GM12891 (cell line): ENCODE data around the gene NIPSNAP2.
"Not testable (repeated sequence)": the region's sequence is repeated elsewhere in the genome, so short reads cannot be mapped to it uniquely, and the experiment has no call there.

Source experiments
- DNase-seq: peaks from one replicate; pipeline ENCODE4 v3.0.0; 2011; ENCODE audit warnings: low spot score; ENCODE audit not compliant: insufficient read length
- FAIRE-seq: peaks from 2 replicates; lab custom pipeline; 2011; peaks lifted over from hg19 to GRCh38; lab: Jason Lieb, UNC
- PAX5 ChIP-seq: IDR thresholded peaks from 2 replicates; pipeline ENCODE4 v1.6.1; 2011; ENCODE audit warnings: low read length, moderate library complexity, mild to moderate bottlenecking; ENCODE audit not compliant: insufficient read depth, severe bottlenecking
- POLR2A ChIP-seq: IDR thresholded peaks from 2 replicates; pipeline ENCODE4 v1.6.1; 2011; ENCODE audit warnings: low read depth, low read length, control low read depth
- POLR2AphosphoS5 ChIP-seq: IDR thresholded peaks from 2 replicates; pipeline ENCODE4 v1.6.1; 2011; ENCODE audit warnings: low read depth, low read length, control low read depth
- POU2F2 ChIP-seq: IDR thresholded peaks from 2 replicates; pipeline ENCODE4 v1.6.1; 2011; ENCODE audit warnings: low read depth, mild to moderate bottlenecking, control low read depth, low read length, moderate library complexity
- SPI1 ChIP-seq: IDR thresholded peaks from 2 replicates; pipeline ENCODE4 v1.6.1; 2011; ENCODE audit warnings: low read depth, low read length, control low read depth
- TAF1 ChIP-seq: IDR thresholded peaks from 2 replicates; pipeline ENCODE4 v1.6.1; 2011; ENCODE audit warnings: low read depth, low read length, control low read depth

Gene NIPSNAP2

DNA sequence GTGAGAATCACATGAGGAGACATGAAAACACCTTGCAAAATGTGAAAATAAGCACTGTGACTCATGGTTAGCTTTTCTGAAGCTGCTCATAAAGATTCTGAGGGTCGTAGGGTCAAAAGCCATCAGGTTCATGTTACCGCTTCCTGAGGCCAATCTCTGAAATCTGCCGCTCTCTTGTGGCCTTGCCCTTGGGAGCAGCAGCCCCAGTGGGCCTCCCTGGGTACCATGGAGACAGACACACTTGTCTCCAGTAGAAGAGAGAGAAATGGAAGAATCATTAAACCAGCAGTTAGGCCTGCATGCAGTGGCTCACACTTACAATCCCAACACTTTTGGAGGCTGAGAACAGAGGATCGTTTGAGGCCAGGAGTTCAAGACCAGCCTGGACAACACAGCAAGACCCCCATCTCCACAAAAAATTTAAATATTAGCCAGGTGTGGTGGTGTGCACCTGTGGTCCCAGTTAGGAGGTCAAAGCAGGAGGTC lies 42.8 kb downstream of the NIPSNAP2 start:
- TF ChIP-seq POU2F2 (no peak), SPI1 (no peak), PAX5 (no peak), POLR2AphosphoS5 (no peak), POLR2A (no peak), TAF1 (no peak)
- FAIRE-seq, result no peak
- DNase-seq, result no peak

- no peak for FAIRE-seq
- DNase-seq, result no peak
- TF ChIP-seq POLR2A (no peak), SPI1 (no peak), TAF1 (no peak)
These were observed 43.5 kb downstream of the NIPSNAP2 start for GRCh38 chr7:56007891-56008290.

GRCh38 chr7:56009695-56010094 lies 45.3 kb downstream of the NIPSNAP2 start:
- no peak for DNase-seq
- no peak for TF ChIP-seq POU2F2
- no peak for FAIRE-seq

DNA sequence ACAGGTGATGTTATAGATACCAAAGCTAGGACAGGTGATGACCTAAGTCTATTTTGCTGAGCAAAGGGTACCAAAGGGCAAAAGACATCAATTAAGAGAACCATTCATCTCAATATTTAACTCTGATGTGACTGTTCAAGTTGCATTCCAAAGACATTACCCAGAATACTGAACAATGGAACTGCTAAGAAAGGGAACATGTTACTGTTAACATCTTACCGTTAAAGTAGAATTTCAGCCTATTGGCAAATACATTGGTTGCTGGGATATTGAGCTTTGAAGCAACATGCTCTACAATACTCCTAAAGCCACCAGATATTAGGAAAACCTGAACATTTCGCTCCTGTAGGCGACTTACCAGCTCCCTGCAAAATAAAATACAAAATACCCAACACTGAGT lies 52.6 kb downstream of the NIPSNAP2 start:
- DNase-seq, FAIRE-seq: not testable (repeated sequence)

- no peak for TF ChIP-seq PAX5
- no peak for TF ChIP-seq POU2F2
- TF ChIP-seq SPI1, result no peak
- no peak for TF ChIP-seq TAF1
- TF ChIP-seq POLR2AphosphoS5, result no peak
- TF ChIP-seq POLR2A, result no peak
- DNase-seq (no peak), FAIRE-seq (no peak)
These were observed 55.1 kb downstream of the NIPSNAP2 start for GRCh38 chr7:56019501-56019900.

- FAIRE-seq (no peak), DNase-seq (no peak)
- TF ChIP-seq TAF1, result no peak
- no peak for TF ChIP-seq POLR2AphosphoS5
- no peak for TF ChIP-seq POU2F2
- no peak for TF ChIP-seq PAX5
- no peak for TF ChIP-seq SPI1
- TF ChIP-seq POLR2A, result no peak
These were observed 59.1 kb downstream of the NIPSNAP2 start for GRCh38 chr7:56023500-56023899.

DNA sequence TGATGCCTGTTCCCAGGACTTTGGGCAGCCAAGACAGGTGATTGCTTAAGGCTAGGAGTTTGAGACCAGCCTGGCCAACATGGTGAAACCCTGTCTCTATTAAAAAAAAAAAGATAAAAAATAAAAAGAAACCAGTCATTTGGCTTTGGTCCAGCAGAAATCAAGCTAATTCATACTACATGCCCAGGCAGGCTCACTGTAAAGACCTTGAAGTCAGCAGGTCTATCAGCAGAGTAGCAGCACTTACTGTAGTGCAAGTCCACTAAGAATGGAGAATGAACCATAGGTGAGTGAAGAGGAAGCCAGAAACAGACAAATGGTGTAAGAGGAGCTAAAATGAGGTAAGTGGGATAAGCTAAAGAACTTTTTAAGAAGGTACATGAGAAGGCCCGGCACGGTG lies 62.2 kb downstream of the NIPSNAP2 start:
- DNase-seq, result no peak
- TF ChIP-seq SPI1 (no peak), POLR2A (no peak), PAX5 (no peak), TAF1 (no peak), POU2F2 (no peak), POLR2AphosphoS5 (no peak)
- FAIRE-seq, result no peak

- FAIRE-seq (no peak), DNase-seq (no peak)
- TF ChIP-seq POLR2AphosphoS5, result no peak
- no peak for TF ChIP-seq PAX5
- no peak for TF ChIP-seq POLR2A
- TF ChIP-seq TAF1, result no peak
These were observed 64.7 kb downstream of the NIPSNAP2 start for GRCh38 chr7:56028942-56029630.

DNA sequence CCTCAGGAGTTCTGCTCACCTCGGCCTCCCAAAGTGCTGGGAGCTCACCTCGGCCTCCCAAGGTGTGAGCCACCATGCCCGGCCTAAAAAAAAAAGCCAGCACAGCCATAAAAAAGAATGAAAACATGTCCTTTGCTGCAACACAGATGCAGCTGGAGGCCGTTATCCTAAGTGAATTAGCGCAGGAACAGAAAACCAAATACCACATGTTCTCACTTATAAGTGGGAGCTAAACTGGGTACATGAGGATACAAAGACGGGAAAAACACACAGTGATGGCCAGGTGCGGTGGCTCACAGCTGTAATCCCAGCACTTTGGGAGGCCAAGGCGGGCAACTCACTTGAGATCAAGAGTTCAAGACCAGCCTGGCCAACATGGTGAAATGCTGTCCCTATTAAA lies 66.0 kb downstream of the NIPSNAP2 start:
- no peak for FAIRE-seq
- DNase-seq, result no peak
- no peak for TF ChIP-seq POU2F2
- TF ChIP-seq TAF1, result no peak

DNA sequence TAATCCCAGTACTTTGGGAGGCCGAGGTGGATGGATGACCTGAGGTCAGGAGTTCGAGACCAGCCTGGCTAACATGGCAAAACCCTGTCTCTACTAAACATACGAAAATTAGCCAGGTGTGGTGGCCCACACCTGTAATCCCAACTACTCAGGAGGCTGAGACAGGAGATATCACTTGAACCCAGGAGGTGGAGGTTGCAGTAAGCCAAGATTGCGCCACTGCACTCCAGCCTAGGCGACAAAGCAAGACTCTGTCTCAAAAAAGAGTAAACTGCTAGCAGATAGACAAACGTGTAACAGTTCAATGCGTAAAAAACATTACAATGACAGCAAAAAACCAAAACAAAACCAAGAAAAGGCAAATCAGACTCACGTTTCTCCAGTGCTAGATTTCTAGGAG lies 67.2 kb downstream of the NIPSNAP2 start:
- not testable (repeated sequence) for DNase-seq, FAIRE-seq

DNA sequence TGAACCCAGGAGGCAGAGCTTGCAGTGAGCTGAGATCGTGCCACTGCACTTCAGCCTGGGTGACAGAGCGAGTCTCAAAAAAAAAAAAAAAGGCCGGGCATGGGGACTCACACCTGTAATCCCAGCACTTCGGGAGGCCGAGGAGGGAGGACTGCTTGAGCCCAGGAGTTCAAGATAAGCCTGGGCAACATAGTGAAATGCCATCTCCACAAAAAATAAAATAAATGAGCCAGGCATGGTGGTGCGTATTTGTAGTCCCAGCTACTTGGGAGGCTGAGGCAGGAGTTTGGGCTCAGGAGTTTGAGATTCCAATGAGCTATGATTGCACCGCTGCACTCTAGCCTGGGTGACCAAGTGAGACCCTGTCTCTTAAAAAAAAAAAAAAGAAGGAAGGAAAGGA lies 68.2 kb downstream of the NIPSNAP2 start:
- not testable (repeated sequence) for DNase-seq, FAIRE-seq
